ENCODE measurements around the gene HNRNPLL.

HNRNPLL gene

DNA sequence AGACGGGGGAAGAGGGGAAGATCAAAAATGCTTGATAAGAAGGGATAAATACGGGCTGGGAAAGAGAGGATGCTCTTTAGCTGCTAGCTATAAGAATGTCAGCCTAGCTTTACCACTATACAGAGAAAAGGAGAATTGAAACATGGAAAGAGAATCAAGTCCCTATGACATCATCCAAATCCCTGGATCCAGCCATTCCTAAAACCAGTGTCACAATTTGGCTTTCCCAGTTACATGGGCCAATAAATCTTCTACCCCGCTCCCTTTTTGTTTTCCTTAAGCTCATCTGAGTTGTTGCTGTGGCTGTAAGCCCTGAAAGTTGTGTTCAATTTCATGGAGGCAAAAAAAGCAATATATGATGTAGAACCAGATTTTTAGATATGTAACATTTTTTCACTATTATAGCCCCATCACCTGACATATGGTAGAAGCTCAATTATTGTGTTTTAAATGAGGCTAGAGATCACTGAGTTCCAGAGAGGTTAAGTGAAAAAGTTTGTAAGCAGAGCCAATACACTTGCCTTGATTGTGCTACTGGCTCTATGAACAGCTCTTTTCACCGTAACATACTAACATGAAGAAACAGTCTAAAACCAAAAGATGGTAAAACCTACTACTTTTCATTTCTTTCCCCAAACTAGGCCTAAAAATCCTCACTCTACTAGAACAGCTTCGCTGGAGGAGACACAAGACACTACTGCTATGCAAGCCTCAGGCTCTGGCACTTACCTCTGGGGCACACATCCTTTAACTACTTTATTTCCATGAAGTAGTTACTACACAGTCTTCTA is 4.3 kb downstream of the HNRNPLL start:
- in situ Hi-C loops (cut with HindIII; ENCODE audit: low sequenced_read_pairs) = no loop called here

DNA sequence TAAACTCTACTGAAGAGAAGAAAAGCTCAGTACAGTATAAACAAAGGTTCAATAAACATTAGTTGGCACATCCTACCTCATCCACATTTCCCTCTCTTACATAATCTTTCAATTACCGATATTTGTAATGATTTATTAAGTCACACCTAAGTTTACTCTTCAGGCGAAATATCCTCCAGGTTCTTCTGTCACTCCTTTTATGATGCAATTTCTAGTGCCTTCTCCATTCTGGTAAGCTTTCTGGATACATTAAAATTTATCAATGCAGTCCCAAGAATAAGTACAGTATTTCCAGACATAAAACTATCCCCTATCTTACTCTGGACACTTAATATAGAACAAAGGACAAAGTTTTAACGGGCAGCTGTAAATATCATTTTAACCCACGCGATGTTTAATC is 5.6 kb downstream of the HNRNPLL start:
- in situ Hi-C loops (cut with HindIII; ENCODE audit: low sequenced_read_pairs) = no loop called here

DNA sequence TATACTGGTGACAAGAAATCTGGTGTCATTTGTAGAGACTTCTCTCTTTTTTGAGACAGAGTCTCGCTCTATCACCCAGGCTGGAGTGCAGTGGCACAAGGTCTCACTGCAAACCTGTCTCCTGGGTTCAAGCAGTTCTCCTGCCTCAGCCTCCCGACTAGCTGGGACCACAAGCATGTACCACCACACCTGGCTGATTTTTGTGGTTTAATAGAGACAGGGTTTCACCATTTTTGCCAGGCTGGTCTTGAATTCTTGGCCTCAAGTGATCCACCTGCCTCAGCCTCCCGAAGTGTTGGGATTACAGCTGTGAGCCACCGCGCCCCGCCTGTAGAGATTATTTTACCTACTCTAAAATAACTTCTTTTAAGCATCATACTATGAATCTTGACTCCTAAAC is 6.5 kb downstream of the HNRNPLL start:
- in situ Hi-C loops (cut with HindIII; ENCODE audit: low sequenced_read_pairs) = no loop called here

DNA sequence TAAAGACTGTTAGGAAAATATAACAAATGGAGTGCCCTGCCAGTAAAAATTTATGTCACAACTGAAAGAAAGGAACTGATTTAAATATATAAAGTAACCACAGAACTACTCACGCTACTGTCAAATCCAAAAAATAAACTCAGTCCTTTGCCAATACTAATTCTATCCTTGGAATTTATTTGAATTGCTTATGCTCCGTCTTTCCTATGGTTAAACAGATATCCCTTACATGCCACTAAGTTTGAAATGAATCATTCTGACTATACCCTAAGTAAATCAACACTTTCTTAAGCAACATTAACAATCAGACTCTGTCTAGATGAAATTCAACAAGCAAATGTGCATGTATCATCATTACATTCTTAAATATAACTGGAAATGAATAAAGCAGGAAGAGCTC is 9.8 kb downstream of the HNRNPLL start:
- in situ Hi-C loops (cut with HindIII; ENCODE audit: low sequenced_read_pairs) = no loop called here

DNA sequence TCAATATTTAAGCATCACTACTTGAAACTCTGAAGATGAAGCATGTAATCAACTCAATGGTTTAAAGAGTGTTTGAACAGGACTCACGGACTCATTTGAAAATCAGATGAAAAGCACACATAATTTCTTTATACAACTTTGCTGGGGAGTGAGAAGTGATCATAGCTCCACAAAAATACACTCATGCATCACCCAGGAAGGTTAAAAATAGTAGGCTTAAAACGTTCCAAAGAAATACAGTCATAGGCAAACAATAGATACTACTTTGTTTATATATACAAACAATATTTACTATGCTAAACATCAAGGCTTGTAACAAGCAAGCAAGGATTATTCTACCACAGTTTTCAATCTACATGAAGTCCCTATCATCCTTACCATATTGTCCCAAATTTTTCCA is 11.6 kb downstream of the HNRNPLL start:
- in situ Hi-C loops (cut with HindIII; ENCODE audit: low sequenced_read_pairs) = no loop called here

DNA sequence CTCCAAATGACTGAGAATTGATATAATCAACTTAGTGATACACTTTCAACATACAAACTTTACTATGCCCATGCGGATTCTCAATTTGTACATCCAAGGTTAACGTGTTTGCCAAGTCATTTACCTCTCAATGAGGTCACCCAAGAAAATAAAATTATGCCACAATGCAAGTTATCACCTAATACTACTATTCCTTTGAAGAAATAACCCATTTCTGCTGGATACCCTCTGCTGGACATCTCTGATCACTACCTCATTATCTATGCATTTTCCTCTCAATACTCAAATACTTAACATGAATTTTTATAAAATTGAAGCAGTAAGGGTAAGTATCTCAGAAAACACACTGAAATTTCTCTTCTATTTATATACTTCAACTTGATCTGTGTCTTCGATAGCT is 12.7 kb downstream of the HNRNPLL start:
- in situ Hi-C loops (cut with HindIII; ENCODE audit: low sequenced_read_pairs) = no loop called here

DNA sequence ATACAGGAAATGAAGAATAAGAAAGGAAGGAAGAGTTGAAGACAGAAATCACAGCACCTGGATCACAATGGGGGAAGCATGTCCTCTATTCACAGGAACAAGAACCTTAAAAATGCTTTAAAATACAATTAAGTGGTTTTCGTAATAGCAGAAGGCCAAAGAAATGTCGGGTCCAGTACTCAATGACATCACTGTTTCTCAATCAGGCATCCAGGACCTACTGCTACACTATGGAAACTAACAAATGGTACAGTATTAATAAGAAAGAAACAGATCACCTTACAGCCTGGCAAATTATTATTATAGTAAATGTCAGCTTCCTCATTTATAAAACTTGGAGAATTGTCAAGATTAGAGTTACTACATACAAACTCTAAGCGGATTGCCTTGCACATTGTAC is 15.8 kb downstream of the HNRNPLL start:
- in situ Hi-C loops (cut with HindIII; ENCODE audit: low sequenced_read_pairs) = no loop called here

DNA sequence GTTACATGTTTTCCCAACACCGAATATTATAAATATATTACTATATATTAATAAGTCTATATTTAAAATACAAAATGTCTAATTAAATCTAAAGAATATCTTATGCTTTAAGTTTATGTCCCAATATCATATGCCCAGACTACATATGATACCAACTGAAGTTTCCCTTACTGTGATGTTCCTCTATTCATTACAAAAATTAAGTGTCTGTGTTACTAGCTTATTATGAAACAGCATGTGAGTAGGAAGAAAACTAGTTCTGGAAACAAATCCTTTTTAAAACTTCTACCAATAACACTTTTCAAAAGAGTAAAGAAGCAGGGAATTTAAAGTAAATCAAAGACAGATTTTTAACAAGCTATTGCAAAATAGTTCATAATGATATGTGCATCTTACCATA is 17.8 kb downstream of the HNRNPLL start:
- in situ Hi-C loops (cut with HindIII; ENCODE audit: low sequenced_read_pairs) = no loop called here

DNA sequence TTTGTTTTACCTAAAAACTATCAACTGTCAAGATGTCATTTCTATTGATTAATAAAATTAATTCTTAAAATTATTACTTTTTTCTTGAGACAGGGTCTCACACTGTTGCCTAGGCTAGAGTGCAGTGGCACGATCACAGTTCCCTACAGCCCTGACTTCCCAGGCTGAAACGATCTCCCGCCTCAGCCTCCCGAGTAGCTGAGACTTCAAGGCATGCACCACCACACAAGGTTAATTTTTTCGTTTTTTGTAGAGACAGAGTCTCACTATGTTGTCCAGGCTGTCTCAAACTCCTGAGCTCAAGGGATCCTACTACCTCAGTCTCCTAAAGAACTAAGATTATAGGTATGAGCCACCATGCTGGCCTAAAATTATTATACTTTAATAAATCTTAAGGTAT is 18.7 kb downstream of the HNRNPLL start:
- in situ Hi-C loops (cut with HindIII; ENCODE audit: low sequenced_read_pairs) = no loop called here

DNA sequence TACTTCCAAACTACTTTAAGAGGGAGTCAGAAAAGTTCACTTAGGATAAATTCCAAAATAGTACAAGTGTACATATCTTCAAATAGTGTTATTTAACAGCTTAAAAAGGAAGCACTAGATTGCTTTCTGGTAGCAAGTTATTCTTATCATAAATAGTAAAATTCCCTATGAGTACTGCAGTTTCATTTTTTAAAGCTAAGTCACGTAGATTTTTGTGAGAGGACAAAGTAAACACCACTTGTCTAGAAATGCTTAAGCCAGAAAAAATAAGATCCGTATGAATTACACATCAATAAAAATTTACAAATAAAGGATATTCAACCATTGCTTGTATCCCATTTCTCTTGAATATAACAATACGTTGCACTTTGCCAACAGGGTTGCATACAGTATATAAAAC is 19.2 kb downstream of the HNRNPLL start:
- in situ Hi-C loops (cut with HindIII; ENCODE audit: low sequenced_read_pairs) = no loop called here

DNA sequence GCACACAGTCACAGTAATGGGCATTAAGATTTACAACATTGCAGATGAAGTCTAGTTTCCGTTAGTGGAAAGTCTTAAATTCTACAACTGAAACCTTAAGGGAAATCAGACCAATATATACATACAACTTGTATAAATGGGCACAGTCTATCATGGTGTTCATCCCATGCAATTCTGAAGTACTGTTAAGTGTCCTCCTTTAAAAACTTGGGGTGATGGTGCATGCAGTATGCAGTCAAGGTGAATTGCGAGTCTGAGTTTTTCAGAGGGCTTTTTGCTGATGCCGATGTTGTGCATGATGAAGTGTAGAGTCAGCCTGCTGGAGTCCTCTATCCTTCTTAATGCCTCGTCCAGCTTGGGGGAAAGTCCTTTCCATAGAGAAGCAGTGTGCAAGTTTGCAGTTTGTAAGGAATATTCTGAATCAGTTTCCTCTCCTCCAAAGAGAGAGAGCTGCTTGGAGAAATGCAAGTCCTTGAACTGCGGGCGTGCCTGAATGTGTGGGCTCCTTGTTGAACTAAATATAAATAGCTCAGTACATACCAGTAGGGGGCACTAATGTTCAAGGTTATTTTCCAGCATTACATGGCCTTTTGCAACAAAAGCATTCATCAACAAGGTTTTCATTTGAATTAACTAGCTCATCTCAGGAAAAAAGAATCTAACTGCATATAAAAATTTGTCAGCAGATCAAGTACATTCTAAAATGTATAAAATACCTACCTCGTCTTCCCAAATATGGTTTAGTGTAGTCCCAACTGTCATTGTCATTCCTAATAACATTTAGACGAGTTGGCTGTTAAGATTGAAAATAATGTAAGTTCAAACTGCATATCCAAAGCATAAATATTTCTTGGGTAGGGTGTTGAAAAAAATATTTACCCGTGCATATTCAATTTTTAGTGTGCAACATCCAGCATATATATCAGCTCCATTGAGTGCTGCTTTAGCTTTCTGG is 21.3 kb downstream of the HNRNPLL start:
- in situ Hi-C loops (cut with HindIII; ENCODE audit: low sequenced_read_pairs) = no loop called here

DNA sequence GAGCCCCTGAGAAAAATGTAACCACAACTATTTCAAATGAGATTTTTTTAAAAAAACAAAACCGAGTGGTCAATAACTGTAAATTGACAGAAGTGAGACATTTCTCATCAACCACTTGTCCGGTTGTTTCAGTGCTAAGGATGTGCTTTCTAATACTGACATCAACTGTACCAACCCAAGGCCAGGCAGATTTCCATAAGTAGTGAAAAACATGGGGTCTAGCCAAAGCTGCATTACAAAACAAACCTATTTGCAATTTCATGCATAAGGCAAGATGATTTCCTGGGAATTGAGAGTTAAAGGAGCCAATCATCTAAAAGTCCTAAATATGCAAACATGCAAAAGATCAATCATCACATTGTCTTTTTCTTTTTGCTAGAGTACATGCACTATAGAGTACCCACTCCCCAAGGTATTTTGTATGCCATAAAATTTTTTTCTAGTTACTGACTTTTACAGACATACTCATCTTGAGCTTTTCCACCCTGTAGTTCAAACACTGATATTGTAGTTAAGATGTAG is 22.6 kb downstream of the HNRNPLL start:
- in situ Hi-C loops (cut with HindIII; ENCODE audit: low sequenced_read_pairs) = no loop called here

DNA sequence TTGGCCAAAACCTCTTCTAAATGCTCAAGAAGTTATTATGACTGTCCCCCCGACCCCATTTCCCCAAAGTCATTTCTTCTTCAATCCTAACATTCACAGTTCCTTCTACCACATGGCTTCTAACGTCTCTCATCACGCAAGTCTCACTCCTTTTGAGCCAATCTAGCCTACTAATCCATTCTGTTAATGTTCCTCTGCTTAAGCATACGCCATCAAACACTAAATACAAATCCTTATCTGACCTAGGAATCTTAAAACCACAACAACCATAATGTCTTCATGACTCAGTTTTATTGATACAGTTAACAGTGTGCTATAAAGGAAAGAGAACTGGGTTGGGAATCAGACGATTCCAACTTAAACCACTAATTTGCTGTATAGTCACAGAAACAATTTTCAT is 23.9 kb downstream of the HNRNPLL start:
- in situ Hi-C loops (cut with HindIII; ENCODE audit: low sequenced_read_pairs) = loop anchor here (5.0 kb wide), 1 partner anchor 33 kb away; no protein-coding TSS in a partner anchor

DNA sequence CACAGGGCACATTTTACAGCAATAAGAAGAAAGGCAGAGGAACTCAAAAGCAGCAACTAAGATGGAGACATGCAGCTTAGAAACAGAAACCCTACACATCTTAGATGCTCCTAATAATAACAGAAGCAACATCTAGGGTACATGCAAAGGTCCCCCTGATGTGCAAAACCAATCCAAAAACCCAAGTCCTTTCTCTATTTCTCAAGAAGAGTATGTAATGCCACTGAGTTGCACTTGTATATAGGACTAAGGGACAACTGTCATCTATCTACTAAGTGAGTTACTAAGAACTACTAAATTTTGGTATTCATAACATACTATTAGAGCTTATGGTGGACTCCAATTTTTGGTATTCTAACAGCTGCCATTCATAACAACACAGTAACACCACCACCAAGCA is 28.4 kb downstream of the HNRNPLL start:
- in situ Hi-C loops (cut with HindIII; ENCODE audit: low sequenced_read_pairs) = loop anchor here (25.0 kb wide), 1 partner anchor 163 kb away; no protein-coding TSS in a partner anchor

DNA sequence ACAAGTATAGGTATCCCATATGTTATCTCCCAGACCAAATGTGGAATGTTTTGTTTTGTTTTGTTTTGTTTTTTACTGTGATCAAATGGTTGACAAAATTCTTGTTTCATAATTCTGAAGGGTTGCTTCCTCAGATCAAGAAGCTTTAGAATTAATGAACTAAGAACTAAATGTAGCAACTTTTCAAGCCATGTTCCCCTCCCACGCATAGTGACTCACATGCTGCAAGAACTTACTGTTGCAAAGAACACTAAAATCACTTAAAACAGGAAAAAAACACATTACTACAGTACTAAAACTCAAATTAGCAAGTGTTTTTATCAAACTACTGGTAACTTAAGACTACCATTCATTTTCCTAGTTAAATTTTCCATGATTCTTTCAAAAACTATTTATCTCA is 30.6 kb downstream of the HNRNPLL start:
- in situ Hi-C loops (cut with HindIII; ENCODE audit: low sequenced_read_pairs) = loop anchor here (25.0 kb wide), 1 partner anchor 165 kb away; no protein-coding TSS in a partner anchor

DNA sequence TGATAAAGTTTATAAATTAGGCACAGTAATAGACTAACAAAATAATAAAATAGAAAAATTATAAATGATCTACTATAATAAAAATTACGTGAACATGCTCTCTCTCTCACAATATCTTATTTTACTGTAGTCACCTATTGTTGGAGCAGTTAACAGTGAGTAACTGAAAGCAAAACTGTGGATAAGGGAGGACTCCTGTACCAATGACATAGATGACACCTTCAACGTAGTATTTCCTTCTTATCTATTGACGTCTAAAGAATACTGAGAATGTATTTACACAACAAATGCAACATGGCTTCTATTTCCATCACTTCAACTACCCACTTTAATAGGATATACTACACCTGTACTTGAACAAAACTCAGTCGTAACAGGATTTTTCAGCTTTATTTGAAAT is 31.5 kb downstream of the HNRNPLL start:
- in situ Hi-C loops (cut with HindIII; ENCODE audit: low sequenced_read_pairs) = loop anchor here (25.0 kb wide), 1 partner anchor 166 kb away; no protein-coding TSS in a partner anchor

DNA sequence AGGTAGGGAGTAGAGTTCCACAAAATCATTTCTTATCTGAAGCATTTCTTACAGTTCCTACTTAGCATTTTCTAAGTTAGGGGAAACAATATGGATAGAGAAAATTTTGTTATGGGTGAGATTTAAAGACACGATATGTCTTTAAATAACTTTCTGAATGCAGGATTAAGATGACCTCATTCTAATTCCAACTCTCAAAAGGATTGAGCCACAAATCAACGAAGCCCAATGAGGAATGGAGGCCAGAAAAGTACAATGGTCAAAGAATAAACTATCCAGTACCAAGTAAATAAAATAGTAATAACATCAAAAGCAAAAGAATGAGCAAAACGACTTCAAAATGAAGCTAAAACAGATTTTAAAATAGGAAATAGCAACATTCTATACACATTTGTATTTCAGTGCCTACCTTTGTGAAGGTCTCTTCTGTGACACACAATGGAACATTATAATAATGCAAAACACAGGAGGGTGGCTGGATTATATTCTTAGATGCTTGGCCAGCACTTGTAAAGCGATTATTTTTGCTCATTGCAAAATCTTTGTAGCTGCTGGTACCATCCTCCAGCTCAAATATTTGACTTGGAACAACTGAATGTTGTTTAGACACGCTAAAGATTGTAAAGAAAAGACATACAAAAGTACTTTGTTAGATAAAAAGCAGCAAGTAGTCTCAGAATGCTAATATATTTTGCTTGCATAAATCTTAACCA is 33.8 kb downstream of the HNRNPLL start:
- in situ Hi-C loops (cut with HindIII; ENCODE audit: low sequenced_read_pairs) = loop anchor here (25.0 kb wide), 1 partner anchor 168 kb away; no protein-coding TSS in a partner anchor

DNA sequence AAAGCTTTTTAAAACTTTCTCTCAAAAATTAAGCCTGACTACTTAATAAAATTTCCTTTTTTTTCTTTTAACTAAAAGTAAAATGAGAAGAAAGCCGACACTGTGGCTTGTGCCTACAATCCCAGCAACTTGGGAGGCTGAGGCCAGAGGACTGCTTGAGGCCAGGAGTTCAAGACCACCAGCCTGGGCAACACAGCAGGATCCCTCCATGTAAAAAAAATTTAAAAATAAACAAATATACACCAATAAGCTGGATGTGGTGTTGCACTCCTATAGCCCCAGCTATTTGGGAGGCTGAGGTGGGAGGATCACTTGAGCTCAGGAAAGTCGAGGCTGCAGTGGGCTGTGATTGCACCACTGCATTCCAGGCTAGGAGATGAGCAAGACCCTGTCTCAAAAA is 37.4 kb downstream of the HNRNPLL start:
- in situ Hi-C loops (cut with HindIII; ENCODE audit: low sequenced_read_pairs) = loop anchor here (25.0 kb wide), 1 partner anchor 172 kb away; no protein-coding TSS in a partner anchor

DNA sequence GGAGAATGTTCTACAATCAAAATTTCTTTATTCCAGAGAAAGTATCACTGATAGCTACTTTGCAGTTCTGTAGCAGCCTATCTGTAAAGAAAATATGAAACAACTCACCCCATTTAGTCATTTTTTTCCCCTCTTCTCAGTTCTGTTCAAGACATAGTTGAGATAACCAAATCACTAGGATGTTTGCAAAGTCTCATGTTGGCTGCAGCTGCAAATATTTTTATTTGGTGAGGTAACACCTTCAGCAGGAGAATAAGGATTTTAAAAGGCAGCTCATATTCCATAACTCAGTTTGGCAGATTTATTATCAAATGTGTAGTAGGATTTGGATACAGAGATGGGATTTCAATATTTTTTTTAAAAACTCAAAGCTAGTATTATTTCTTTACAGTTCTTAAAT is 41.0 kb downstream of the HNRNPLL start:
- in situ Hi-C loops (cut with HindIII; ENCODE audit: low sequenced_read_pairs) = loop anchor here (25.0 kb wide), 1 partner anchor 176 kb away; no protein-coding TSS in a partner anchor

DNA sequence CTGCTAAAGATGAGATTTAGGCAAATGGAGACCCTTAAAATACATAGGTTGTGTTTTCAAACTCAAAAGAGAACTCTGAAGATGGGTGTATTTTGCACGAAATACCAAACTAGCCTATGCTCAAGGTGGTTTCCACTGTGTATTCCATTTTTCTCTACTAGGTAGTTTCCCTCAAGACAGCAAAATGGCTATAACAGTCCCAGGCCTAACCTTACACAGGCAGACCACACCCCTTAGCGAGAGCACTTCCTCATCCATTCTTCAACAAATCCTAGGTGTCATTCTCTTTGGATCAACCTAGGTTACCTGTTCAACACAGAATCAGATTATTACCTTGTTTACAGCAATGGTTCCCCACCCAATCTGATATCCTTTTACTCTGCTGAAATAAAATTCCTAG is 42.6 kb downstream of the HNRNPLL start:
- in situ Hi-C loops (cut with HindIII; ENCODE audit: low sequenced_read_pairs) = loop anchor here (25.0 kb wide), 1 partner anchor 177 kb away; no protein-coding TSS in a partner anchor
